ENCODE data around the gene RPL23.

DNA sequence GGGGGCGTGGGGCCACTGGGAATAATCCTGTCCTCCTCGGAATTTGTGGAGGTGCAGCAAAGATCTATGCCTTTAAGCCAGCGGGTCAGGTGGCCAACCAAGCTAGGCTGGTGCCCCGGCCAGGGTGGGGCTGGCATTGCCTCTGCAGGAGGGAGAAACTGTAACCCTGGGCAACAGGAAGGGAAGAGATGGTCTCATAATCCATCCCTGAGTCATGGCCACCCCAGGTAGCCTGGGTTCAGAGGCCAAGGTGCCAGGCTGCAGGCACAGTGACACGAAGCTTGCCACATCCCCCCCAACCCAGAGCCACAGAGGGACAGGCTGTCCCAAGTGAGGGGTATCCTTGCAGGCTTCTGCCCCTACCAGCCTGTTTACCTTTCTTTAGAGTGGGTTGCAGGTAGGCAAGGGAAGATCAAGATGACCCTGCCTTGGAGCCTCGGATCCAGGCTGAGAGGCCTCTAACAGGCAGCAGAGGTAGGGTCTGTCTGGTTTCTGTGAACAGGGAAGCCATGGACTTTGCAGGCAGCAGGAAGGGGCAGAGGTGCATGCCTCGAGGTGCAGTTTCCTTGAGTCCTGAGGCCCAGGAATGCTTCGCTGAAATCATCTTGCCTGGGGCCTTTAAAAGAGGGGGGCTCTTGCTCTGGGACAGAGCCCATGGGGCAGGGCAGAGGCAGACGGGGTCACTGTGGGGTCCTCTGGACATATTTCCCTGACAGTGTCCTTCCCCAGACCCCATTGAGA, 20.3 kb upstream of the RPL23 start:
- TF ChIP-seq POLR2A (IDR thresholded peaks at IDR 0.05; ENCODE audit: low read length) (no peak), GATA1 (IDR thresholded peaks at IDR 0.05; ENCODE audit: low read depth, low read length) (no peak)

All from erythroblast (primary cell).